C4-2B (cell line): ENCODE results near the gene KHDC1L.

Source experiments
- ZFX ChIP-seq: fragments of 450-650 bp; IDR thresholded peaks from 2 replicates; pipeline ENCODE4 v1.6.1; 2017
- TF ChIP-seq, protein P1 (sequence below): fragments of 450-650 bp; conservative IDR thresholded peaks from 2 replicates; pipeline ENCODE4 v1.5.1; 2017; ENCODE audit warnings: mild to moderate bottlenecking

DNA sequence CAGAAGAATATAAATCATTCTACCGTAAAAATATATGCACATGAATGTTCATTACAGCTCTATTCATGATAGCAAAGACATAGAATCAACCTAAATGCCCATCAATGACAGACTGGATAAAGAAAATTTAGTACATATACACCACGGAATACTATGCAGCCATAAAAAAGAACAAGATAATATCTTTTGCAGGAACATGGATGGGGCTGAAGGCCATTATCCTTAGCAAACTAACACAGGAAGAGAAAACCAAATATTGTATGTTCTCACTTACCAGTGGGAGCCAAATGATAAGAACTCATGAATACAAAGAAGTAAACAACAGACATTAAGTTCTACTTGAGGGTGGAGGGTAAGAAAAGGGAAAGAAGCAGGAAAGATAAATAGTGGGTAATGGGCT, 8.4 kb downstream of the KHDC1L start:
- TF ChIP-seq, protein P1, sequence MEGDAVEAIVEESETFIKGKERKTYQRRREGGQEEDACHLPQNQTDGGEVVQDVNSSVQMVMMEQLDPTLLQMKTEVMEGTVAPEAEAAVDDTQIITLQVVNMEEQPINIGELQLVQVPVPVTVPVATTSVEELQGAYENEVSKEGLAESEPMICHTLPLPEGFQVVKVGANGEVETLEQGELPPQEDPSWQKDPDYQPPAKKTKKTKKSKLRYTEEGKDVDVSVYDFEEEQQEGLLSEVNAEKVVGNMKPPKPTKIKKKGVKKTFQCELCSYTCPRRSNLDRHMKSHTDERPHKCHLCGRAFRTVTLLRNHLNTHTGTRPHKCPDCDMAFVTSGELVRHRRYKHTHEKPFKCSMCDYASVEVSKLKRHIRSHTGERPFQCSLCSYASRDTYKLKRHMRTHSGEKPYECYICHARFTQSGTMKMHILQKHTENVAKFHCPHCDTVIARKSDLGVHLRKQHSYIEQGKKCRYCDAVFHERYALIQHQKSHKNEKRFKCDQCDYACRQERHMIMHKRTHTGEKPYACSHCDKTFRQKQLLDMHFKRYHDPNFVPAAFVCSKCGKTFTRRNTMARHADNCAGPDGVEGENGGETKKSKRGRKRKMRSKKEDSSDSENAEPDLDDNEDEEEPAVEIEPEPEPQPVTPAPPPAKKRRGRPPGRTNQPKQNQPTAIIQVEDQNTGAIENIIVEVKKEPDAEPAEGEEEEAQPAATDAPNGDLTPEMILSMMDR: no peak
- TF ChIP-seq ZFX: no peak
